Right atrium auricular region (tissue), 2 donors: ENCODE measurements around the gene SLC66A1. TPM values are rescaled to one million over a fixed set of nuclear protein-coding genes. Genes with fewer than 3 reads are reported as not detected.
"Not testable (repeated sequence)": the region's sequence is repeated elsewhere in the genome, so short reads cannot be mapped to it uniquely, and the experiment has no call there.

Source experiments
- DNase-seq: peaks from one replicate; pipeline ENCODE4 v3.0.0-alpha.2; 2019; ENCODE audit warnings: low spot score
- H3K27ac ChIP-seq, 2 donors: fragments of 200-600 bp; sonication (generic); 1 replicate in 1 of 2; 2 replicates in 1 of 2; pipeline ENCODE4 v1.5.1; 2016 to 2019
- H3K27me3 ChIP-seq, 2 donors: fragments of 200-600 bp; sonication (generic); one replicate each; pipeline versions ENCODE4 v1.5.1 to v1.6.0; 2017 to 2019
- H3K36me3 ChIP-seq: fragments of 200-600 bp; sonication (generic); one replicate; pipeline ENCODE4 v1.5.1; 2016
- H3K4me1 ChIP-seq, 2 donors: fragments of 200-600 bp; sonication (generic); one replicate each; pipeline versions ENCODE4 v1.5.1 to v1.6.0; 2017 to 2019
- H3K4me3 ChIP-seq, 2 donors: fragments of 200-600 bp; sonication (generic); 1 replicate in 1 of 2; 2 replicates in 1 of 2; pipeline ENCODE4 v1.5.1; 2017 to 2019; ENCODE audit warnings: mild to moderate bottlenecking in 1 of 2, moderate library complexity in 1 of 2
- H3K9me3 ChIP-seq, 2 donors: fragments of 200-600 bp; sonication (generic); one replicate each; pipeline ENCODE4 v1.5.1; 2019
- total RNA-seq, 2 donors: library from RNA; depleted of rRNA; stranded (reverse); fragments of >200 nt; gene quantifications; one replicate each; pipeline ENCODE4 v1.1.0, GENCODE V29; 2016
- TF ChIP-seq, protein P1 (sequence below), 2 donors: fragments of 200-600 bp; sonication (generic); IDR thresholded peaks; one replicate each; pipeline ENCODE4 v1.5.1; 2019; ENCODE audit warnings: antibody characterized with exemption in 2 of 2

Gene SLC66A1
- total RNA-seq, 2 donors from 2014 or later, result 6.8 to 9.7 TPM

DNA sequence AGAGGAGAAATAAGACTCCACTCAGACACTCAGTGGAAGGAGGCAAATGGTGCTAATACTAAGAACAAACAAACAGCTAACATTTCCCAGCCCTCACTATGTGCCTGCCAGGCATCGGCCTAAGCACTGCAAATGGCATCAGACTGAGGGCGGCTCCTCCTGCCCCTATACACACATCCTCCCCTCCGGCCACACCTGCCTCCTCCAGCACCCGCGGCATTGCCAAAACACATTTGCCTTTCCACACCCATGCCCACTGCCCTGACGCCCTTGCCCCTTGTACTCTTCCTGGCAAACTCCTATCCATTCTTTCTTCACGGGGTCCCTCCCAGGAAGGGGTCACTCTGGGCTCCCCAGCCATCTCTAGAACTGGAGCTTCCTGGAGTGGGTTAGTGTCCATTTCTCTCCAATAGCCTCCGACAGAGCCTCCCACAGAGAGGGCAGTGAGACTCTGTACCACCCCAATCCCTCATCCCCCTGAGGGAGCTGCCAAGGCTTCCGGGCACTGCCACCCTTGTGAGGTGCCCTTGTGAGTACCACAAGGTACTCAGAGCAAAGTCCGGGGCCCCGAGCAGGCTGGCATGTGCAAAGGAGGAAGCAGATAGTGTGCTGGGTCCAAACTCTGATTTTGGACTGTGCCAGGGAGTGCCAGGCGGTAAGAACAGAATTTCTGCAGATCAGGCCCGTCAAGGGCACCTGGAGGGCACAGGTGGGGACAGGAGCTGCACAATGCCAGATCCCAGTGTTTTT, 24.5 kb upstream of the SLC66A1 start:
- DNase-seq, result no peak
- Histone ChIP-seq H3K4me3 (no peak overlapping the region), H3K9me3 (no peaks in the 10 kb centered on the region), H3K36me3 (no peaks in the 10 kb centered on the region), H3K27ac (no peak overlapping the region), H3K4me1 (peaks cover 0 to 7% of the 10 kb centered on the region in 2 donors), H3K27me3 (no peaks in the 10 kb centered on the region)
- TF ChIP-seq, protein P1, sequence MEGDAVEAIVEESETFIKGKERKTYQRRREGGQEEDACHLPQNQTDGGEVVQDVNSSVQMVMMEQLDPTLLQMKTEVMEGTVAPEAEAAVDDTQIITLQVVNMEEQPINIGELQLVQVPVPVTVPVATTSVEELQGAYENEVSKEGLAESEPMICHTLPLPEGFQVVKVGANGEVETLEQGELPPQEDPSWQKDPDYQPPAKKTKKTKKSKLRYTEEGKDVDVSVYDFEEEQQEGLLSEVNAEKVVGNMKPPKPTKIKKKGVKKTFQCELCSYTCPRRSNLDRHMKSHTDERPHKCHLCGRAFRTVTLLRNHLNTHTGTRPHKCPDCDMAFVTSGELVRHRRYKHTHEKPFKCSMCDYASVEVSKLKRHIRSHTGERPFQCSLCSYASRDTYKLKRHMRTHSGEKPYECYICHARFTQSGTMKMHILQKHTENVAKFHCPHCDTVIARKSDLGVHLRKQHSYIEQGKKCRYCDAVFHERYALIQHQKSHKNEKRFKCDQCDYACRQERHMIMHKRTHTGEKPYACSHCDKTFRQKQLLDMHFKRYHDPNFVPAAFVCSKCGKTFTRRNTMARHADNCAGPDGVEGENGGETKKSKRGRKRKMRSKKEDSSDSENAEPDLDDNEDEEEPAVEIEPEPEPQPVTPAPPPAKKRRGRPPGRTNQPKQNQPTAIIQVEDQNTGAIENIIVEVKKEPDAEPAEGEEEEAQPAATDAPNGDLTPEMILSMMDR (IDR thresholded peaks at IDR 0.05), result no peak

DNA sequence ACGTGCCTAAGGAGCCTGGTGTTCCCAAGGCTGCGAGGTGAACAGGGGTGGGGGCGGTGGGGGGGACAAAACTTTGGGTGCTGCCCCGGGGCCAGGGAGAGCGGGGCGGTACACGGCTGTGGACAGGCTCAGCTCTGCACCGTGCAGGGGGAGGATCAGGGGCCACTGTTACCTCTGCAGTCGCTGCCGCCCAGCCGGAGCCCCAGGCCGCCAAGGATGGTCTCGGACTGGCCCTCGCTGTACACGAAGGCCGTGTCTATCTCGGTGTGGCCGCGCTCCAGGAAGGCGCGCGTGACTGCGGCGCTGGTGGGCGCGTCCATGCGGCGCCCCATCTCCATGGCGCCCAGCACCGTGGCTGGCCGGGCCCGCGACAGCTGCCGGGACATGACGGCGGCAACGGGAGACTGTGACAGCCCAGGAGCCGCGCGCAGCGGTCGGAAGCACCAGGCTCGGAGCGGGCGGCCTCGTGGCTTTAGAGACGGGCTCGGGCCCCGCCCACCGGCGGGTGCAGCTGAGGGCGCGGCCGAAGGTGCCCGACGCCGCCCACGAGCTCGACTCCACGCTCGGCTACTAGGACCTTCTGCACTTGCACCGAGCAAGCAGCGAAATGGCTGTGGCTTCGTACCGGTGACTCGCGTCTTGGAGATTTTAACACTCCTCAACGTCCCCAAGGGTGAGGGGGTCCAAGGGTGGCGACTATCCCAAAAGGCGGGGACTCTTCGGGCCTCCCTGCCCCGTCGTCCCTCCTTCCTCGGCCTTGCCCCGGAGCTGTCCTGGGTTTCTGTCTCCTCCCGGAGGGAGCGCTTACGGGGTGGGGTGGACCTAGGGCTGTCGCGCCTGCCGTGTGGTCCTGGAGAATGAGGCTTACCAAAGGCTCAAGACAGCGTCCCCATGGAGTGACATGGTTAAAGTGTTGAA, 23.5 kb upstream of the SLC66A1 start, which contains the start of gene AKR7A3:
TSS of gene AKR7A3 (minus strand) at position 447 of the 918 bp plus-strand sequence. CDS start at position 386, 61 bp downstream.
- H3K9me3 ChIP-seq, H3K27me3 ChIP-seq, H3K4me1 ChIP-seq, H3K36me3 ChIP-seq, H3K27ac ChIP-seq, DNase-seq: not testable (repeated sequence)
- peak within 1 kb of the TSS; percentile 7 to 46 for H3K4me3 ChIP-seq

DNA sequence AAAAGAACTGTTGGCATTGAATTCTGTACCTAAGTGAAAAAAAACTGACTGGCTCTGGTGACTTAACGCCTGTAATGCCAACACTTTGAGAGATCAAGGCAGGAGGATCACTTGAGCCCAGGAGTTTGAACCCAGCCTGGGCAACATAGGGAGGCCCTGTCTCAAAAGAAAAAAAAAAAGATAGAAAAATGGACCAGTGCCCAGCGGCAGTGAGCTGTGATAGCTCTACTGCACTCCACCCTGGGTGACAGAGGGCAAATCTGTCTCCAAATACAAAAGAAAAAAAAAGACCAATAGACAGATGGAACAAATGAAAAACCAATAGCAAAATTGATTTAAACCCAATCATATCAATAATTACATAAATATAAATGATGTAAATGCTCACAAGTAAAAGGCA, 22.9 kb upstream of the SLC66A1 start:
- peak overlapping the region in 1 of 2 donors; percentile 46 for H3K4me3 ChIP-seq
- no peaks in the 10 kb centered on the region for H3K27me3 ChIP-seq
- peaks cover 0 to 7% of the 10 kb centered on the region in 2 donors for H3K4me1 ChIP-seq
- TF ChIP-seq, protein P1 (IDR thresholded peaks at IDR 0.05), result no peak
- no peak for DNase-seq
- H3K27ac ChIP-seq, result no peak overlapping the region
- H3K36me3 ChIP-seq, result no peaks in the 10 kb centered on the region
- H3K9me3 ChIP-seq, result peaks cover 0 to under 1% of the 10 kb centered on the region in 2 donors

DNA sequence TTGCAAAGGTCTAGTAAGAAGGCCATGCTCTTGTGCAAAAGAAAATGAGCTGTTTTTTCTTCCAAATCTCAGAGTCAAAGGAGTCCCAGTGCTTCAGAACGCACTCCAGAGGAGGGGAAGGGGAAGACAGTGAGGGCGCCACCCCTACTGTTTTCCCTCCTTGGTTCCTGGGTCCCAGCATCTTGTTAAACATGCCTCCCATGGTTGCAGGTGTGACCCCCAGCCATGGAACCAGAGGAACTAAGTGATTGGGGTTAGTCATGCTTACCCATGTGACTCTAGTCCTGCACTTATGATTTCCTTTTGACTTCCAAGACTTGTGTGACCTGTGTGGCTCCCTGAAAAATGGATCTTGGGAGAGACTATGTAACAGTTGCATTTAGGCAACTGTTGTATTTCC, 17.5 kb upstream of the SLC66A1 start:
- no peaks in the 10 kb centered on the region for H3K27me3 ChIP-seq

DNA sequence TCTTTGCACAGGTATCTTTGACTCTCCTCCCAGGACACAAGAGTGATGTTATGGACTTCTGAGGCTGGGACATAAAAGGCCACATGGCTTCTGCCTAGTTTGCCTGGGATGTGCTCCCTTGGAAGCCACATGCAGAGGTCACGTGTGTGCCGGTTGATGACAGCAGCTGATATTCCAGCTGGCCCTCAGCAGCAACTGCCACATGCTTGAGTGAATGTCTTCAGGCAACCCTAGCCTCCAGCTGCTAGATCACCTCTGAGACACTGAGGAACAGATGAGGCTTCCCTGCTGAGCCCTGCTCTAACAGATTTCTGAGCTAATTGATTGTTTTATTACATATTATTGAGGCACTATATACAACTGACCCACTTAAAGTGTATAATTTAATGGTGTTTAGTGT, 11.9 kb upstream of the SLC66A1 start:
- Histone ChIP-seq H3K4me3 (no peak overlapping the region), H3K36me3 (peaks cover 22% of the 10 kb centered on the region), H3K9me3 (peaks cover 0 to 2% of the 10 kb centered on the region in 2 donors), H3K27ac (no peak overlapping the region), H3K27me3 (no peaks in the 10 kb centered on the region), H3K4me1 (no peaks in the 10 kb centered on the region)
- DNase-seq, result no peak
- TF ChIP-seq, protein P1 (IDR thresholded peaks at IDR 0.05), result no peak

More for the DNA sequence above, 17.5 kb upstream of the SLC66A1 start:
- Histone ChIP-seq H3K27ac (no peak overlapping the region), H3K36me3 (no peaks in the 10 kb centered on the region), H3K4me1 (no peaks in the 10 kb centered on the region), H3K9me3 (peaks cover 0 to 12% of the 10 kb centered on the region in 2 donors), H3K4me3 (no peak overlapping the region)
- no peak for DNase-seq
- TF ChIP-seq, protein P1 (IDR thresholded peaks at IDR 0.05), result no peak

DNA sequence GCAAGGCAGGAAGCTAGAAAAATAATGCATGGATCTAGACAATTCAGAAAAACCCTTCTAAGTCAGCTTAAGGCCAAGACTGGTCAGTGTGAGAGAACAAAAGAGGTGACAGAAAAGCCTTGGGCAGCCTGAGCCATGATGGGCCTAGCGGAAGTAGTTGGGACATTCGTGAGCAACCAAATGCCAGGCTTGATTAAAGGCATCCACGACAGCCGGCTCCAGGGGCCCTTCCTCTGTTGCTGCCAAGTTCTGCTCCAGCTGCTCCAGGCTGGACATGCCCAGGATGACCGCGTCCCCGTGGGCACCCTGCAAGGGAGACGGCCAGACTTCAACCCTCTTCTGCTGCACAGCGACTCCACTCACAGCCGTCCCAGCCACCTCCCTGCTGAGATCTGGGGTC, 8.0 kb upstream of the SLC66A1 start:
- H3K4me3 ChIP-seq, H3K4me1 ChIP-seq, H3K27ac ChIP-seq, DNase-seq, H3K9me3 ChIP-seq, H3K27me3 ChIP-seq: not testable (repeated sequence)
- peaks cover 54% of the 10 kb centered on the region for H3K36me3 ChIP-seq
